T47D (cell line): ENCODE data around the gene MRTFA.
"Not testable (repeated sequence)": the region's sequence is repeated elsewhere in the genome, so short reads cannot be mapped to it uniquely, and the experiment has no call there.

Source experiments
- DNase-seq, 2 experiments: peaks; one replicate each; pipeline versions ENCODE4 v3.0.0 to v3.0.0-alpha.2; 2011 to 2012; ENCODE audit warnings: low read depth in 1 of 2, low spot score in 1 of 2
- JUND ChIP-seq: IDR thresholded peaks from 2 replicates; pipeline ENCODE4 v1.6.1; 2012; ENCODE audit warnings: low read depth
- in situ Hi-C: cut with HindIII; loops from 2 replicates; pipeline ENCODE4 v1.10.0; 2016; ENCODE audit warnings: low sequenced_read_pairs, low pct_unique_long_range_greater_than_20kb

Gene MRTFA

DNA sequence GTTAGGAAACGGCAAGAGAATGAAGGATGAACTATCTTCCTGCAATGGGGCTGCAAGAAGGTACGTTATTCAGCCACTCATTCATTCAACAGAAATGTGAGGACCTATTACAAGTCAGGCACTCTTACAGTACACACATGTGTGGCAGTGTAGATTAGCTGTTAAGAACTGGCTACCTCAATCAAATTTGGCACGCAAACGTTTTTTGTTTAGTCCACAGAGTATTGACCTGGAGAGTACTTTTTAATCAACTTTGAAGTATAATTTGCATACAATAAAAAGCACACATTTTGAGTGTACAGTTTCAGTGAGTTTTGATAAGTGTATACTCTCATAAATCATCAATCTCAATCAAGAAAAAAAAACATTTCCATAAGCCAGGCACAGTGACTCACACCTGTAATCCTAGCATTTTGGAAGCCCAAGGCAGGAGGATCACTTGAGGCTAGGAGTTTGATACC is 24.2 kb downstream of the MRTFA start:
- TF ChIP-seq JUND: no peak
- in situ Hi-C loops: no loop called here
- DNase-seq: no peak

DNA sequence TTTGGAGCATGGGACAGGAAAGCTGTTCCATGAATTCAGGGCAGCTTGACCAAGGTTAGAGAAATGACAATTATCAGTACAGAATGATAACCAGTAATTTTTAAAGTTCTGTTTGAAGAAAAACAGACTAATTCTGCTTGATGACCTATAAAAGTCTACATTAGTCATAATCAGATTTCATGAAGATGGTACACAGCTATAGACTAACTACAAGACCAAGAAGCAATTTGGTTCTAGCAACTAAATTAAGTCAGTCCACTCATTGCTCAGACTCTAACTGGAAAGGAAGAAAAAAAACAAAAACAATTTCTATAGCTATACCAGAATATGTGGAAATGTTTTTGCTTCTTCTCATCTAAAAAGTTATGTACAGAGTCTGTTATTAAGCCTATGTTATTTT is 24.9 kb downstream of the MRTFA start:
- no peak for DNase-seq
- in situ Hi-C loops: no loop called here
- no peak for TF ChIP-seq JUND

DNA sequence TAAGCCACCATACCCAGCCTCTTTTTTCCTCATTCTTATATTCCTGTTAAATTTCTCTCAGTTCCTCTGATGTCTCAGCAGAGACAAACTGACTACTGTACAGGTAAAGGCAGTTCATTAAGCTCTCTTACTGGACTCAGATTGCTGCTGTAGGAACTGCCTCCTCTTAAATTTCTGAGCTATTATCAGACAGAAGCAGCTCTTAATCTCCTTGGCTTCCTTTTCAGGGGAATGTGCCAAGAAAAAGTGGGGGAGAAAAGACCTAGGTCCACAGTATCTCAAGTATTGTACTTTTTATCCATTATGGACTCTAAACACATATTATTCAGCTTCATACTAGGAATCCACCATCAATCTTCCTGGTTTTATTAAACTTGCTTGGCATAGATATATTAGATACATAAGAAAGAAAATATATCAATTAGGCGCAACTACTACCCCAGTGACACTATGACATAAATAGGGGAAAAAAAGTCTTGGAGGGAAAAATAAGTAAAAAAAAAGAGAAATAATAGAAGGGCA is 26.1 kb downstream of the MRTFA start:
- in situ Hi-C loops: no loop called here
- TF ChIP-seq JUND: no peak
- no peak for DNase-seq

DNA sequence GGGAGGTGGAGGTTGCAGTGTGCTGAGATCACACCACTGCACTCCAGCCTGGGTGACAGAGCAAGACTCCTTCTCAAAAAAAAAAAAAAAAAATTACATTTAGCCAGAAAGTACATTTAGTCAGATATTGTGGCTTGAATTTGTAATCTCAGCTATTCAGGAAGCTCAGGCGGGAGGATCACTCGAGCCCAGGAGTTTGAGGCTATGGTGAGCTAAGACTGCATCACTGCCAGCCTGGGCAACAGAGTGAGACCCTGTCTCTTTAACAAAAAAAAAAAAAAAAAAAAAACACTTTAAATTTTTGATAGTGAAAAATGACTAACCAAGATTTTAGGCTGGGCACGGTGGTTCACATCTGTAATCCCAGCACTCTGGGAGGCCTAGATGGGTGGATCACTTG is 27.3 kb downstream of the MRTFA start:
- in situ Hi-C loops: no loop called here

DNA sequence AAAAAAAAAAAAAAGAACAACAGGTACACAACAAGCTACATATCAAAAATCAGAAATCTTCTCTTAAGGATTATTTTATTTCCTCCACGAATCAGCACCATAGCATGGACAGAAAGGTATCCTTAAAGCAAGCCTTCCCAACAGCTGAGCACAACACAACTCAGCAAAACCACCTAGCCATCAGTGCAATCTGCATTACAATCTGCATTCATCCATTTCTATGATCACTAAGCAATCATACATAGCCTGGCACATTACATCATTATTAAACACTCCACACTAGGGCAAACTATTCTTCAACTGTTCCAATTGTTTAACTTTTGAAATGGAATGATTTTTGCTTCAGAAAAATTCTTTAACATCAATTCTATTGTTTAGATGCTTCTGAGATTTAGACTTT is 29.0 kb downstream of the MRTFA start:
- TF ChIP-seq JUND: no peak
- in situ Hi-C loops: no loop called here
- DNase-seq: no peak

More for the DNA sequence above, 27.3 kb downstream of the MRTFA start:
- DNase-seq: no peak
- no peak for TF ChIP-seq JUND

DNA sequence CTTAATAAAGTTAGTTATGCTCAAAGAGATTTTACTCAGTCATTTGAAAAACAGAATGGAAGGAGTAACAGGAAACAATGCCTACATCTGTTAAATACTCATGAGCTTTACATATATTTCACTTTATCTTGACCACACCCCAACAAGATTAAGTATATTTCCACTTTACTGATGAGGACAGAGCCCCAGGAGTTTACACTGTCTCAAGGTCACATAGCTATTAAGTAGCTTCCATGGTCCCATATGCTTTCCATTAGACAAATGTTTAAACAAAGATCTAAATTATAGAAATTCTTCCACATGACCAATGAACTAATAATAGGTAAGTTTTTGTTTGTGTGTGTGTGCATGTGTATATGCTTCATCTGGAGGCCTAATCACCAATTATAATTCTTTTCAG is 30.2 kb downstream of the MRTFA start:
- in situ Hi-C loops: no loop called here
- TF ChIP-seq JUND: no peak
- DNase-seq: no peak

DNA sequence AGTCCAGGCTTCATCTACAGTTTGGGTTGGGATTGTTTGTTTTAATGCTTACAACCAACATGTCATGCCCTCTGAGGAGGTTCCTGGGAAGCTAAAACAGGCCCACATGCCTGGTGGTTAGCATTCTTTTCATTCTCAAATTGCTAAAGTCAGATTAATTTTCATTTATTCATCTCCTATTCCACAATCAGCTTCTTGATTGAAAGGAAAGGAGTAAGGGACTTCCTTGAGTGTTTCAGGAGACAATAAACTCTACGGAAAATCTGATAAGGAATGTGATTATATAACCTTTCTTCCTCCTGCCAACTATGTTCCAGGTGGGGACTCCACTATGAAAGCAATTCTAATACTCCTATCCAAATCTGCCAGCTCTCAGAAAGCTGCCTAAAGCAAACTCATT is 30.8 kb downstream of the MRTFA start:
- in situ Hi-C loops: no loop called here
- no peak for TF ChIP-seq JUND
- DNase-seq: no peak

DNA sequence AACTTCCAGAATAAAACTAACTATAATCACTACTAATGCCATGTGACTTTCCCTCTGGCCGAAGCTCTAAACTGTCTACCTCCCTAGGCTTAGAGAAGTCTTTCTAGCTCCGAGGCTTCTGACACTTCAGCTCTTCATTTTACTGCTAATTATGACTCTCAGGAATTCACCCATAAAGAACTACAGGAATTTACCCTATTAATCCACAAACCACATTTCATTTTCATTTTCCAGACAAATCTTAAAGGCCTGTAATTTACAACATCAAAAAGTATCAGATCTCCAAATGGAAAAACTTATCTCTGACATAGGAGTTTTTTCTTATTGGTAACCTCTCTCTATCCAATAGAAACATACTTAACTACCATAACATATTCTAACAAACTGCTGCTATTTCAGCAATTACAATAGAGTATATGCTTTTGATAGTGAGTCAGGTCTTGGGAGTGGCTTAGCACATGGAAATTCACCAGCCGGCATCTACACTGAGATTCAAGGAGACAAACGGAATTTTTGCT is 33.4 kb downstream of the MRTFA start:
- no peak for TF ChIP-seq JUND
- in situ Hi-C loops: no loop called here
- no peak for DNase-seq

DNA sequence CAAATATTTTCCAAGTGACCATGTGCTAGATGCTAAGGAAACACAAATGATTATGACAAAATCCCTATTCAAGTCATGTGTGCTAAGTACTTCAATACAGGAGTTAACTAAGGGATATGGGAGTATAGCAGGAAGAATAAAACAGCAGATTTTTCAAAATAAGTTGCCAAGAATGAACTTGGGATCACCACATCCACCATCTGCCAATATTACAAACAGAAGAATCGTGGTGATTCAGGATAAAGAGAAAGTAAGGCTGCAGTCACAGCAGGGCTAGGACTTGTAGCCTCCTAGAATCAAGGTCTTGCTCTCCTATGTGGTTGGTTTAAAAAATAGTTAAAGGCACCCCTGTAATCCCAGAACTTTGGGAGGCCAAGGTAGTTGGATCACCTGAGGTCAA is 34.3 kb downstream of the MRTFA start:
- no peak for TF ChIP-seq JUND
- DNase-seq: no peak
- in situ Hi-C loops: no loop called here

DNA sequence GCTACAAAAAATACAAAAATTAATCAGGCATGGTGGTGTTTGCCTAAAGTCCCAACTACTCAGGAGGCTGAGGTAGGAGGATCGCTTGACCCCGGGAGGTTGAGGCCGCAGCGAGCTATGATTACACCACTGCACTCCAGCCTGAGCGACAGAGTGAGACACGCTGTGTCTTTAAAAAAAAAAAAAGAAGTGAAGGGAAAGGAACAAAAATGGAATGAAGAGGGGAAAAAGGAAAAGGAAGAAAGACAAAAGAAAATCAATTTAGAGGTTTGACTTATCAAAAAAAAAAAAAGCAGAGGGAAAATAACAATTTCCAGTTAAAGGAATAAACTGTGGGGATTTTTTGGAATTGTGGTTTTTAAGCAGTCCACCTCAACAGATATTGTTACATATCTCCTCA is 36.8 kb downstream of the MRTFA start:
- in situ Hi-C loops: no loop called here
- no peak for DNase-seq
- TF ChIP-seq JUND: no peak

DNA sequence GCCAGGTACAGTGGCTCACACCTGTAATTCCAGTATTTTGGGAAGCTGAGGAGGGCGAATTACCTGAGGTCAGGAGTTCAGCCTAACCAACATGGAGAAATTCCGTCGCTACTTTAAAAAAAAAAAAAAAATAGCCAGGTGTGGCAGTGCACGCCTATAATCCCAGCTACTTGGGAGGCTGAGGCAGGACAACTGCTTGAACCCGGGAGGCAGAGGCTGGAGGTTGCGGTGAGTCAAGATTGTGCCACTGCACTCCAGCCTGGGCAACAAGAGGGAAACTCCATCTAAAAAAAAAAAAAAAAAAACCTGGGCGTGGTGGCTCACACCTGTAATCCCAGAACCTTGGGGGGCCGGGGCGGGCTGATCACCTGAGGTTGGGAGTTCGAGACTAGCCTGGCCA is 37.8 kb downstream of the MRTFA start:
- DNase-seq, in situ Hi-C loops: not testable (repeated sequence)

DNA sequence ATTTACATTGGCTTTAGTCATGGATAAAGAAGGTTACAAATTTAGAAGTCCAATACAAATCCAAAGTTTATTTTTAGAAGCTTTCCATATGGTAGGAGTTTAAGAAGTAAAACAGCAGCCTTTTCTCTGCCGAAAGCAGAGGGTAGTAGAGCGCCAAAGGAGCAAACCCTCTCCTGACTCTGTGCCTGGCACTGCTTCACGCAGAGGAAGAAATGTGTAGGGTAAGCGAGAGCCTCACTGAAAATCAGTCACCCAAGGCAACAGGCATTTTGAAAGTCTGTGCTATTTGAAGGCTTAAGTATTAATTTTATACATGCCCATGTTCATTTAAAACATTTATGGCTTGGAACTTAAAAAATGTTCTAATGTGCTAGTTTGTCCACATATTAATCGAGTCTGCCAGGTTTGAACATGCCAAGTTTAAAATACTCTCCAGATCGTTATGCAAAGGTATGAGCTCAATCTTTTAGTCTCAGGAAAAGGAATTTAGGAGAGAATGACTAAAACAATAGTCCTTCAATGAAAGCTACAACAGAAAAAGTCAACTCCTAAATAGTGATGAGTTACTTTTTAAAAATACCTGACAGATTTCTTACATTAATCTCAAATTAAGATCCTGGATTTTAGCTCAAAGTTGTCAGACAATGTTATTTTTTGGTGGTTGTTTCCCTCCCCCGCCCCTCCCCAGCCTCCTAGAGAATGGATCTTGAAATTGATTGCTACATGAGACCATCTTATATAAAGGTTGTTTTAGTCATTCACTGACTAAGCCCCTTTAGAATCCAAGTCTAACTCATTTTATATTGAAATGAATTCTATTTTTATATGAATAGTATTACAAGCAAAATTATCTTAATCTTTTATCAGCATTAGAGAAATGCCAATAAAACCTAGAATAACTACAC is 38.7 kb downstream of the MRTFA start:
- in situ Hi-C loops: no loop called here
- DNase-seq: no peak
- no peak for TF ChIP-seq JUND

DNA sequence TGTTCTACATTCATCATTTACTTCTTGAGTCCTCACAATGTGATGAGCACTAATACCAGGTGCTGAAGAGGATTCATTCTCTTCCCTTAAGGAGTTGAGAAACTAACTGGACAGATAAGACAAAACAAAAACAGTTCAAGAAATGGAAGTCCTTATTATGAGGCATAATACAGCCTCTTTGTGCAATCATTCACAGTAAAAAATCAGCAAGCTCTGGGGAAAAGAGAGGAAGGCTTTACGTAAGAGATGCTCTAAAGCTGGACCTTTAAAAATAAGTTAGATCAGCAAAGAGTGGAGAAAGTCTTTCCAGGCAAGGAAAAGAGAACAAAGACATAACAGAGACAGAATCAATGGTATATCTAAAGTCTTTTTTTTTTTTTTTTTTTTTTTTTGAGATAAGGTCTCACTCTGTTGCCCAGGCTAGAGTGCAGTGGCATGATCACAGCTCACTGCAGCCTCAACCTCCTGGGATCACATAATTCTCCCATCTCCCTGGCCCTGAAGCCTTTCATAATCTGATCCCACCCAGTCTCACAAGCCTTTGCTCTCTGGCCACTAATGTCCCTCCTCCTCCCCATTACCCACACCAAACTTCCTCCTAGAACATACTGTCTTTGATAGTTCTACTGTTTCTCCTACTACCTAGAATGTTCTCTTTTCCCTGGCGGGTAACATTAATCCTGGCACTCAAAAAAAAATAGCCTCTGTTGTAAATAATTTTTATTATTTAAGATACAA is 40.9 kb downstream of the MRTFA start:
- DNase-seq: no peak
- TF ChIP-seq JUND: no peak
- in situ Hi-C loops: no loop called here
